ENCODE data around the gene UBE2S.

Gene UBE2S

GRCh38 chr19:55372316-55373081 is 35.1 kb downstream of the UBE2S start:
- H3K4me3 ChIP-seq (ENCODE audit: low read depth in 1 of 2, low read length in 2 of 2): no peak overlapping the region
- no peak overlapping the region for H3K9ac ChIP-seq (ENCODE audit: low read depth, low read length)
- ATAC-seq (ENCODE audit: insufficient read depth, low read depth) (no peak), DNase-seq (no peak)
- H3K4me2 ChIP-seq (ENCODE audit: insufficient read depth, low read length): no peak overlapping the region
- no peaks in the 10 kb centered on the region for H3K79me2 ChIP-seq (ENCODE audit: insufficient read depth, low read length)
- no peaks in the 10 kb centered on the region for H3K27me3 ChIP-seq (ENCODE audit: insufficient read depth, low read length, poor library complexity)
- no peak overlapping the region for H2AFZ ChIP-seq (ENCODE audit: low read depth, low read length)
- no peak overlapping the region for H3K27ac ChIP-seq (ENCODE audit: low read length)
- no peaks in the 10 kb centered on the region for H3K36me3 ChIP-seq (ENCODE audit: insufficient read depth, low read length)
- no peaks in the 10 kb centered on the region for H3K4me1 ChIP-seq (ENCODE audit: insufficient read depth, low read length)
- TF ChIP-seq EZH2 (IDR thresholded peaks at IDR 0.05; ENCODE audit: borderline replicate concordance, low read depth, low read length, severe bottlenecking): no peak
- no peak for TF ChIP-seq CTCF (IDR thresholded peaks at IDR 0.05; ENCODE audit: borderline replicate concordance, extremely low read depth, low read length, poor library complexity, severe bottlenecking)
- 0 out of 2 replicates have a peak, but pooled peaks cover 2% of the 10 kb centered on the region for H4K20me1 ChIP-seq (ENCODE audit: insufficient read depth, low read length)
- no peaks in the 10 kb centered on the region for H3K9me3 ChIP-seq (ENCODE audit: insufficient read depth, low read length, severe bottlenecking)

- H3K4me1 ChIP-seq (ENCODE audit: insufficient read depth, low read length): no peaks in the 10 kb centered on the region
- H3K4me2 ChIP-seq (ENCODE audit: insufficient read depth, low read length): no peak within 1 kb of the TSS
- no peak within 1 kb of the TSS for H3K27ac ChIP-seq (ENCODE audit: low read length)
Measured at GRCh38 chr19:55370305-55370988, 37.1 kb downstream of the UBE2S start, which contains the start of gene IL11. TSS of gene IL11 (minus strand) at chr19:55370463. CDS start at chr19:55370310, 153 bp downstream.

GRCh38 chr19:55369653-55370304 is 37.8 kb downstream of the UBE2S start:
- TF ChIP-seq CTCF (IDR thresholded peaks at IDR 0.05; ENCODE audit: borderline replicate concordance, extremely low read depth, low read length, poor library complexity, severe bottlenecking): no peak
- no peak for TF ChIP-seq EZH2 (IDR thresholded peaks at IDR 0.05; ENCODE audit: borderline replicate concordance, low read depth, low read length, severe bottlenecking)
- no peak overlapping the region for H3K27ac ChIP-seq (ENCODE audit: low read length)

More at GRCh38 chr19:55370305-55370988, 37.1 kb downstream of the UBE2S start, which contains the start of gene IL11:
- no peak; the same call in 2 of the 3 replicates for ATAC-seq (ENCODE audit: insufficient read depth, low read depth)
- Histone ChIP-seq H3K4me3 (ENCODE audit: low read depth in 1 of 2, low read length in 2 of 2) (no peak within 1 kb of the TSS), H3K9me3 (ENCODE audit: insufficient read depth, low read length, severe bottlenecking) (no peaks in the 10 kb centered on the region), H3K79me2 (ENCODE audit: insufficient read depth, low read length) (no peaks in the 10 kb centered on the region), H2AFZ (ENCODE audit: low read depth, low read length) (no peak within 1 kb of the TSS), H3K27me3 (ENCODE audit: insufficient read depth, low read length, poor library complexity) (no peaks in the 10 kb centered on the region), H3K36me3 (ENCODE audit: insufficient read depth, low read length) (no peaks in the 10 kb centered on the region), H3K9ac (ENCODE audit: low read depth, low read length) (no peak within 1 kb of the TSS), H4K20me1 (ENCODE audit: insufficient read depth, low read length) (0 out of 2 replicates have a peak, but pooled peaks cover 2% of the 10 kb centered on the region)
- DNase-seq: no peak
- TF ChIP-seq CTCF (IDR thresholded peaks at IDR 0.05; ENCODE audit: borderline replicate concordance, extremely low read depth, low read length, poor library complexity, severe bottlenecking) (no peak), EZH2 (IDR thresholded peaks at IDR 0.05; ENCODE audit: borderline replicate concordance, low read depth, low read length, severe bottlenecking) (no peak)

More at GRCh38 chr19:55369653-55370304, 37.8 kb downstream of the UBE2S start:
- DNase-seq: no peak
- Histone ChIP-seq H3K36me3 (ENCODE audit: insufficient read depth, low read length) (no peaks in the 10 kb centered on the region), H3K4me2 (ENCODE audit: insufficient read depth, low read length) (no peak overlapping the region), H3K27me3 (ENCODE audit: insufficient read depth, low read length, poor library complexity) (no peaks in the 10 kb centered on the region), H3K79me2 (ENCODE audit: insufficient read depth, low read length) (no peaks in the 10 kb centered on the region), H3K9me3 (ENCODE audit: insufficient read depth, low read length, severe bottlenecking) (no peaks in the 10 kb centered on the region), H2AFZ (ENCODE audit: low read depth, low read length) (no peak overlapping the region), H3K4me1 (ENCODE audit: insufficient read depth, low read length) (no peaks in the 10 kb centered on the region), H4K20me1 (ENCODE audit: insufficient read depth, low read length) (0 out of 2 replicates have a peak, but pooled peaks cover 2% of the 10 kb centered on the region), H3K9ac (ENCODE audit: low read depth, low read length) (no peak overlapping the region), H3K4me3 (ENCODE audit: low read depth in 1 of 2, low read length in 2 of 2) (no peak overlapping the region)
- ATAC-seq (ENCODE audit: insufficient read depth, low read depth): no peak

Measured in DND-41 (cell line).